Measurements from ENCODE around the gene SHISAL1.

SHISAL1 gene

GRCh38 chr22:44278243-44279068, 34.3 kb downstream of the SHISAL1 start:
- DNase-seq (ENCODE audit: low spot score), result no peak

- DNase-seq (ENCODE audit: low spot score), result no peak
Observed at GRCh38 chr22:44277386-44278135, 35.2 kb downstream of the SHISAL1 start.

- no peak for DNase-seq (ENCODE audit: low spot score)
Observed at GRCh38 chr22:44276706-44277356, 35.9 kb downstream of the SHISAL1 start.

GRCh38 chr22:44276041-44276440, 36.7 kb downstream of the SHISAL1 start:
- no peak for DNase-seq (ENCODE audit: low spot score)

- DNase-seq (ENCODE audit: low spot score), result no peak
Observed at GRCh38 chr22:44275631-44275995, 37.1 kb downstream of the SHISAL1 start.

GRCh38 chr22:44274918-44275630, 37.7 kb downstream of the SHISAL1 start:
- no peak for DNase-seq (ENCODE audit: low spot score)

GRCh38 chr22:44273175-44273574, 39.6 kb downstream of the SHISAL1 start:
- DNase-seq (ENCODE audit: low spot score), result no peak

- DNase-seq (ENCODE audit: low spot score), result no peak
Observed at GRCh38 chr22:44272401-44272771, 40.4 kb downstream of the SHISAL1 start.

- no peak for DNase-seq (ENCODE audit: low spot score)
Observed at GRCh38 chr22:44271732-44272400, 40.9 kb downstream of the SHISAL1 start.

- DNase-seq (ENCODE audit: low spot score), result no peak
Observed at GRCh38 chr22:44271010-44271500, 41.7 kb downstream of the SHISAL1 start.

- no peak for DNase-seq (ENCODE audit: low spot score)
Observed at GRCh38 chr22:44270556-44270880, 42.2 kb downstream of the SHISAL1 start.

- no peak for DNase-seq (ENCODE audit: low spot score)
Observed at GRCh38 chr22:44269757-44270555, 42.8 kb downstream of the SHISAL1 start.

GRCh38 chr22:44269117-44269498, 43.6 kb downstream of the SHISAL1 start:
- DNase-seq (ENCODE audit: low spot score), result no peak

- no peak for DNase-seq (ENCODE audit: low spot score)
Observed at GRCh38 chr22:44268431-44269116, 44.2 kb downstream of the SHISAL1 start.

GRCh38 chr22:44267856-44268255, 44.9 kb downstream of the SHISAL1 start:
- DNase-seq (ENCODE audit: low spot score), result no peak

GRCh38 chr22:44266796-44267760, 45.7 kb downstream of the SHISAL1 start:
- no peak for DNase-seq (ENCODE audit: low spot score)

GRCh38 chr22:44263547-44263946, 49.2 kb downstream of the SHISAL1 start:
- no peak for DNase-seq (ENCODE audit: low spot score)

GRCh38 chr22:44261861-44262595, 50.7 kb downstream of the SHISAL1 start:
- DNase-seq (ENCODE audit: low spot score), result no peak

All from GM03348 (cell line).